ENCODE data around the gene PCCA. TPM values are rescaled to one million over a fixed set of nuclear protein-coding genes. Genes with fewer than 3 reads are reported as not detected.
A peak's percentile ranks its signal among the peaks of the same experiment; 100 is the strongest.
"Not testable (repeated sequence)": the region's sequence is repeated elsewhere in the genome, so short reads cannot be mapped to it uniquely, and the experiment has no call there.

Gene PCCA
- total RNA-seq, 1 donor from 2014 or later = 33.3 TPM

GRCh38 chr13:100088273-100088643, 635 bp upstream of the PCCA start:
- H3K27me3 Mint-ChIP-seq (ENCODE audit: unreplicated experiment) = peaks cover 2% of the 10 kb centered on the region
- no peak for TF ChIP-seq CTCF (IDR thresholded peaks at IDR 0.05; ENCODE audit: unreplicated experiment)
- peak; percentile 7 for DNase-seq (ENCODE audit: low spot score)
- H3K9me3 Mint-ChIP-seq (ENCODE audit: unreplicated experiment) = no peaks in the 10 kb centered on the region
- H3K4me1 Mint-ChIP-seq (ENCODE audit: unreplicated experiment) = peaks cover 16% of the 10 kb centered on the region
- H3K27ac Mint-ChIP-seq (ENCODE audit: unreplicated experiment) = peak overlapping the region; percentile 72
- peak overlapping the region; percentile 96 for H3K4me3 Mint-ChIP-seq (ENCODE audit: unreplicated experiment)
- H3K36me3 Mint-ChIP-seq (ENCODE audit: low read depth, unreplicated experiment) = peaks cover 11% of the 10 kb centered on the region

- Mint-ChIP-seq H3K27ac (ENCODE audit: unreplicated experiment) (peak overlapping the region; percentile 77), H3K9me3 (ENCODE audit: unreplicated experiment) (no peaks in the 10 kb centered on the region), H3K36me3 (ENCODE audit: low read depth, unreplicated experiment) (peaks cover 11% of the 10 kb centered on the region), H3K27me3 (ENCODE audit: unreplicated experiment) (peaks cover 2% of the 10 kb centered on the region), H3K4me3 (ENCODE audit: unreplicated experiment) (peak overlapping the region; percentile 96), H3K4me1 (ENCODE audit: unreplicated experiment) (peaks cover 16% of the 10 kb centered on the region)
- DNase-seq (ENCODE audit: low spot score) = no peak
- no peak for TF ChIP-seq CTCF (IDR thresholded peaks at IDR 0.05; ENCODE audit: unreplicated experiment)
These were observed 656 bp downstream of the PCCA start for GRCh38 chr13:100089465-100090032.

GRCh38 chr13:100090861-100091260, 2.0 kb downstream of the PCCA start:
- H3K4me1 Mint-ChIP-seq (ENCODE audit: unreplicated experiment) = peaks cover 16% of the 10 kb centered on the region
- H3K36me3 Mint-ChIP-seq (ENCODE audit: low read depth, unreplicated experiment) = peaks cover 18% of the 10 kb centered on the region
- DNase-seq (ENCODE audit: low spot score) = no peak
- H3K4me3 Mint-ChIP-seq (ENCODE audit: unreplicated experiment) = peak overlapping the region; percentile 96
- no peak overlapping the region for H3K27ac Mint-ChIP-seq (ENCODE audit: unreplicated experiment)
- peaks cover 4% of the 10 kb centered on the region for H3K27me3 Mint-ChIP-seq (ENCODE audit: unreplicated experiment)
- H3K9me3 Mint-ChIP-seq (ENCODE audit: unreplicated experiment) = no peaks in the 10 kb centered on the region
- no peak for TF ChIP-seq CTCF (IDR thresholded peaks at IDR 0.05; ENCODE audit: unreplicated experiment)

- Mint-ChIP-seq H3K4me1 (ENCODE audit: unreplicated experiment) (peaks cover 16% of the 10 kb centered on the region), H3K9me3 (ENCODE audit: unreplicated experiment) (no peaks in the 10 kb centered on the region), H3K4me3 (ENCODE audit: unreplicated experiment) (no peak overlapping the region), H3K27me3 (ENCODE audit: unreplicated experiment) (peaks cover 4% of the 10 kb centered on the region), H3K36me3 (ENCODE audit: low read depth, unreplicated experiment) (peaks cover 18% of the 10 kb centered on the region), H3K27ac (ENCODE audit: unreplicated experiment) (no peak overlapping the region)
- TF ChIP-seq CTCF (IDR thresholded peaks at IDR 0.05; ENCODE audit: unreplicated experiment) = no peak
- DNase-seq (ENCODE audit: low spot score) = no peak
These were observed 2.5 kb downstream of the PCCA start for GRCh38 chr13:100091391-100091790.

GRCh38 chr13:100092273-100092672, 3.4 kb downstream of the PCCA start:
- Mint-ChIP-seq H3K4me1 (ENCODE audit: unreplicated experiment) (peaks cover 16% of the 10 kb centered on the region), H3K36me3 (ENCODE audit: low read depth, unreplicated experiment) (peaks cover 14% of the 10 kb centered on the region)
- not testable (repeated sequence) for H3K27me3 Mint-ChIP-seq (ENCODE audit: unreplicated experiment); H3K27ac Mint-ChIP-seq (ENCODE audit: unreplicated experiment); H3K4me3 Mint-ChIP-seq (ENCODE audit: unreplicated experiment); H3K9me3 Mint-ChIP-seq (ENCODE audit: unreplicated experiment); DNase-seq (ENCODE audit: low spot score)

Data from endothelial cell (in vitro differentiated cells).